ENCODE measurements around the gene KLHL25.

The KLHL25 gene

DNA sequence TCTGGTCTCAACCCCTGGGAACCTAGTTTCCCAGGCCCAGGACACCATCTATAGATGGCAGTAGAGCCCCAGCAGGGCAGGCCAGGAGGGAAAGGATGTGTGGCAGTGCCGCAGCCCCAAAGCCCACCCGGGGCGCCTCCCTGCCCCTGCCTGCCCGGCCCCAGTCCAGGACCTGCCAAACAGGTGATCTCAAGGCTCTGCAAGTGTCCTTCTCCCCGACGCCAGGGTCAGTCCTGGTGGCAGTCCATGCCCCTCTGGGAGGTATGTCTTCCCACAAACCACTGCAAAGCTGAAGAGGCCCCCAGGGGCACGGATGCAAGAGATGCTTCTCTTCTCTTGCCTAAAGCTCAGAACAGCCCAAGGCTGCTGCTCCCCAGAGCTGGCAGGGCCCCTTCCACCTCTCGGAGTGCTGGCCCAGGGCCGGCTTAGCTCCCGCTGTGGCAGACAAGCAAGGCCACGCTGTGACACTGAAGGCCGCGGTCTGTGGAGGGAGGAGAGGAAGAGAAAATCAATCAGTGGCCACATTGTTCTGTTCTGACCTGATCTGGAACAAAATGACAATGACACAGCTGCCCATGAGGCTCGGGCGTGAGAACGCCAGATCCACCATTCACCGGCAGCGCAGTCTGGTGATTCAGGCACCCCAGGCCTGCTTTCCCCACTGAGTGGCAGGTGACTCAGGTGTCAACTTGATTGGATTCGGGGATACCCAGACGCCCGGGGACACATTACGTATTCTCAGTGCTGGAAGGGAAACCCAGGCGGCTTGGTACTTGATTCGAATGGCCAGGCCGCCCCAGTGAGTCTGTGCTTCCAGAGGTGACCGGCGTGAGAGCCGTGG is 34.0 kb downstream of the KLHL25 start:
- DNase-seq (ENCODE audit: low spot score) = no peak

DNA sequence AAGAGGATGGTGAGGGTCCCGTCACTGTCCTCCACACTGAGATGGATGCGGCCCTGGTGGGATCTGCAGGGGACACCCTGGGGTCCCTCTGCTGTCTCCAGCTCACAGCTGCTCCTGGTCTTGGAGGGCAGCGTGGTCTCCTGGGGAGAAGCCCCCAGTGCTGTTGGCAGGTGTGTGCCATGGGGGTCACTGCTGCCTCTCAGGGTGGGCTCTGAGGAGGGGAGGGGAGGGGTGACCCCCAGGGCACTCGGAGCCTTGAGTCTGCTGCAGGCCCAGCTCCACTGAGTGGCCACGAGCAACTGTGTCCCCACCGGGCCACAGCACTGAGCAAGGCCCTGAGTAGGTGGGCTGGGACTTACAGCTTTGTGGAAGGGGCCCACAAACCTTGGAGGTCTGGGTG is 34.7 kb downstream of the KLHL25 start:
- DNase-seq (ENCODE audit: low spot score) = no peak

DNA sequence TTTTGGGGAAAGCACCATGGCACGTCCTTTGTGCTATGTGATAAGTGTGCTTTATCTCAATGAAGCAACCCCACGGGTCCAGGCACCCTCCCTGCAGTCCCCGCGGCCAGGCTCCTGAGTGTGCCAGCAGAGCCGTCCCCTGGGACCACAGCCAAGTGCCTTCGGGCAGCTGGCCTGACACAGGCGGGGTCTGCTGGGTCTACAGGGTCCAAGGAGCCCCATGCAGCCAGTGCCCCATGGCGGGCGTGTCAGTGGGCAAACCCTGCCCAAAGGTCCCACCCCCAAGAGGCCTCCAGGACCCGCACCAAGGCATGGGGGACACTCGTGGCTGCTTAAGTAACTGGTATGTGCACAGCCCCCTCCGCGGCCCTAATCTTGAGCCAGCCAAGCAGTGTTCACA is 35.3 kb downstream of the KLHL25 start:
- no peak for DNase-seq (ENCODE audit: low spot score)

DNA sequence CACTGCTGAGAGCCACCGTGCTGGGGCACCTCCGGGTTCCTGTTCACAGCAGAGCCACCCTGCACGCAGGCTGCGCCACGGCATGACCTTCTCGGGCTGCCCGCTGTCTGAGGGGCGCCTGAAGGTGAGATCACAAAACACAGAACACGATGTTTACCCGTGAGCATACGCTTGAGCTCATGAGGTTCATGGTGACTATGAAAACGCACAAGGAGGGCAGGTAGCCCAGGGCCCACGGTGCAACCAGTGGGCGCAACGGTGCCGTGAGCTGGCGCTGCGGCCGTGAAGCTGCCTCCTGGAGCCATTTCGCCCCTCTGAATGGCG is 36.1 kb downstream of the KLHL25 start:
- no peak for DNase-seq (ENCODE audit: low spot score)

DNA sequence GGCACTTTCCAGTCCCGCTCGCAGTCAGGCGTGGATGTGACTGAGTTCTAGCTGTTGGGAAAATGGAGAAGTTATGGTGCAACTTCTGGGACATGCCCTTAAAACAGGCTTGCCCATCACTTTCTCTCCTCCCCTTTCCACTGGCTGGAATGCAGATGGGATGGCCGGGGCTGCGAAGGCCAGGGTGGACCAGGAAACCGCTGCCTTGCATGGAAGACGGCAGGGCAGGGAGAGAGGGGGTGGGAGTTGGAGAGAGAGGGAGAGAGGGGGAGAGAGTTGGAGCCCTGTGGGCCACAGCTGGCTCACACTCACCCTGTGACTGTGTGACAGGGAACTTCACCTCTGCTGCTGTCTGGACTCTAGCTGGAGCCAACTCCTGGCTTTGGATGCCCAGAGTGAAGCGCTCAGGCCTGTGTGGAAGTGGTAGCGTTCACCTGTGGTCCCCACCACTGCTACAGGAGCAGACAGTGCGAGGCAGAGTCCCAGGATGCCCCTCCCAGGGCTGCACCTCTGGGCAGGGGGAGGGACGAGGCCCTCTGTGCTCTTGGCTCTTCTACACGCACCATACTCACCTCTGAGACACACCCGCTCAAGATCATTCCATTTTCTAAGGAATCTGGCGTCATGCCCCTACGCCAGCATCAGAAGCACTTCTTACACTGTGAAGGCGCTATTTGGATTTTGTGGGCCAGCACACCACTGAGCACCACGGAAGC is 36.6 kb downstream of the KLHL25 start:
- no peak for DNase-seq (ENCODE audit: low spot score)

DNA sequence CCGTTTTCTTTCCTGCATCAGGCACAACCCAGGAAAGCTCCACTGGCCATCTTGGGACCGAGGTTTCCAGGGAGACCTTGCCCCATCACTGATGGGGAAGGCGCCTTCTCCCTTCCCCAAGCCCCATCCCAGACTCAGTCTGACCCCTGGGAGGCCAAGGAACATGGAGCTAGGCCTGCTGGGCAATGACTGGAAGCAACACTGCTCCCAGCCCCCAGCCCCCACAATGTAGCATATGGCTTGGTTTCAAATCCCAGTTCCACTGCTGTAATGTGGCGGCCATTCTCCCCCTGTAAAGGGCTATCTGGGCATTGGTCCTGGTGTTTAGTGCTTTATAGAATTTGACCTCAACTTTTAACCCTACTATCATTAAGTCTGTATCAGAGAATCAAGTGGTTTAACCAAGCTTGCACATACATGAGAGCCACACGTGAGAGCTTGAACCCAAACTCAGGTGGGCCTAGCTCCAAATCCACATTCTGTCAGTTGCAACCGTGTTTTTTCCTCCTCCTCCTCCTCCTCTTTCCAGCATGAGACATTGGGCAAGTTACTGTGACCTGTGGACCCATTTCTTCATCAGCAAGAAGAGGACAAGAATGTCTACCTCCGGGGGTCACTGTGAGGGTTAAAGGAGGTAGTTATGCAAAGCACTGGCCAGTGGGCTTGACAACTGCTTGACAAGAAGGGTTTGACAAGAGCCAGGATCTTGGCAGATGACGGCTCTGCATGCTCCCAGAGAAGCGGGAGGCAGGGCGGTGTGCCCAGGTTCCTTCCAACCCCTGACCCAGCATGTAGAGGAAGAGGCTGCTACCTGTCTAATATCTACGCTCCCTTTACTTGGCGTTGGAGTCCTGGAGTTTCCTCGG is 37.4 kb downstream of the KLHL25 start:
- no peak for DNase-seq (ENCODE audit: low spot score)

DNA sequence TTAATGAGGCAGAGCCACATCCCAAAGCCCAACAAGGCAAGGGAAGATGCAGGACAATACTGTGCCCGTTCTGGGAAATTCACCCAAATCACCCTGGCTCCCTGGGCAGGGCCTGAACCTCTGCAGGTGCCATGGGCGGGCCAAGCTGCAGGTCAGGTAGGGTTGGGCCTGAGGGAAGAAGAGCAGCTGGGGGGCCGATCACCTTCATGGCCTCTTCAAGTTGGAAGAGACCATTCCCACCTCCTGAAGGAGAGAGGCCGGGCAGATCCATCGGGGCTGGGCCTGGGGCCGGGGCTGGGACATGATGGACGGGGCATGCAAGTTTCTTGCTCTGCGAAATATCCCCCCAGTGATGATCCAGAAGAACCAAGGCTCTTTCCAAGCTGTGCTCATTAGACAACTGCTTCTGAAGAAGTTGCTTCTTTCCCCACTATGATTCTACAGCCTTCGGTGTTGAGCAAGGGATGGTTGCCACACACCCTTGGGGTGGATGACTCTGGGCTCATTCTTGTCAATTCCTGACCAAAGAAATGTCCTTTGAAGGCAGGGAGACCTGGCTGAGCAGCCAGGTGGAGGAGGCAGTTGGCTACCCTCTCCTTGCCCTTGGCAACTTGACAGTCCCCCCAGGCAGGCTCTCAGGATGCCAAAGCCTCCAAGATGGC is 38.2 kb downstream of the KLHL25 start:
- DNase-seq (ENCODE audit: low spot score) = no peak

DNA sequence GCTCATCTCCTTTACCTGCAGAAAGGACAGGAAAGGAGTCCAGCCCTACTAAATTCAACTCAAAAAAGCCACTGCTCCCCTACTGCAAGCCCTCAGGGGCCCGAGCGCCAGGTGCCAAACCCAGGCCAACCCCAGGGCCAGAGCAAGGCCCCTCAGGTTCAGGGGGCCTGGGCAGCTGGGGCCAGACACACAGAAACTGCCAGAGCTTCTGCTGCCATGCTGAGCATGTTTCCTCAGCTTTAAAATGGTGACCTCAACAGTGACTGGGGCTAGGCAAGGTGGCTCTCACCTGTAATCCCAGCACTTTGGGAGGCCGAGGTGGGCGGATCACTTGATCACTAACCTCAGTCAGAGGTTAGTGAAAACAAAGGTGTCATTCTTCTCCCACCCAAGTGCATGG is 38.8 kb downstream of the KLHL25 start:
- no peak for DNase-seq (ENCODE audit: low spot score)

DNA sequence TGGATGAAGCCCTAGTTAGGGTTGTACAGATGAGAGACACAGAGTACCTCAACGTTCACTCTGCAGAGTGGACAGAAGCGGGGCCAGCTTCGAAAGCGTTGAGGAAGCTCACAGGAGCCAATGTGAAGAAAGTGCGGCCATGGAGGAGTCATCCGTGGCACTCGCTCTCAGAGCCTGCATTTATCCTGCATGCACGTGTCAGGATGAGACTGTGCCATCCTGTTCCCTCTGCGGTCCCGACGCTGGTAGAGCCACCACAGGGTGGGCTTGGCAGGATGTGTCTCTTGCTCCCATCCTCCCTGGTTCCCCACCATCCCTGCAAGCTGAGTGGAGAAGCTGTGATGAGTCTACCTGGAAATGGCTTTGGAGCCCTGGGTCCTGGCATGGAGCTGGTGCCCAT is 39.3 kb downstream of the KLHL25 start:
- DNase-seq (ENCODE audit: low spot score) = no peak

DNA sequence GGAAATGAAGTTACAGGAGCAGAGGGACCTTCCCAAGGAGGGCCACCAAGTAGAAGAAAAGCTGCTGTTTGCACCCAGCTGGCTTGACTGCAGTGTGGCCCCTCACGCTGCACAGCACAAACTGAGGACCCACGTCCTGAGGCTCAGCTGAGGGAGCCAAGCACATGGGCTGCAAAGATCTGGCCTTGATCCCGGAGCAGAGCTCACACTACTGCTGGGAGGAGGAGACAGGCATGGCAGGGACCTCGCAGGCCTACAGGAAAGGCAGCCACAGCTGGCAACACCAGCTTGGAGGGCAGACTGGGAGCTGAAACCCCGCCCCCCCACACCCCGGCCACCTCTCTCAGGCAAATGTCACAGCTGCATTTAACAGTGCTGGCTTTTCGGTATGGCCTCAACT is 39.7 kb downstream of the KLHL25 start:
- DNase-seq (ENCODE audit: low spot score) = peak; percentile 40

DNA sequence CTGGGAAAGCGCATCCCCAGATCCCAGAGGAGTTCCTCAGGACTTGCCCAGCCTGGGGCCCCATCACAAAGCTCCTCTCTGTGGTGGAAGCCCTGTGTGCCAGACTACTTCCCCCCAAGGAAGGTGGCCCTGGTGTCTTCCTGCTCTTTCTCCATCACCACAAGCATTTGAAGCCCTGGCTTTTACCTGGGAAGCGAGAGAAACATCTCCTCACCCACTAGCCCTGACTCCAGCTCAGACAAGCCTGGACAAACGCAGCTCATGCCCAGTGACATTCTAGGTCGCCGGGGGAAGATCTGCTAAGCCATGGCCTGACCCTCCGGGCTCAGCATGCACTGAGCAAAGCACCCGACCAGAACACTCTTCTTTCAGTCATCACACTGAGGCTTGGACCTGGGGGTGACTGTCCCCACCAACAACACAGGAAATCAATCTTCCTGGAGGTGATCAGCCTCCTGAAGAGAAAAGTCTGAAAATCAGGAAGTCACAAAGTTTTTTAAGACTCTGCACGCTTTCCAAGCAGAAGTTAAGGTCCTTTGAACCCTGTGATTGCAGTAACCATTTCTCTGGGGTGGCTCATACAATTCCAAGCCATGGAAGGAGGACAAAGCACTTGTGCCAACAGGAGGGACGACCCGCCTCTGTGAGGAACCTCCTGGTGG is 40.8 kb downstream of the KLHL25 start:
- no peak for DNase-seq (ENCODE audit: low spot score)

DNA sequence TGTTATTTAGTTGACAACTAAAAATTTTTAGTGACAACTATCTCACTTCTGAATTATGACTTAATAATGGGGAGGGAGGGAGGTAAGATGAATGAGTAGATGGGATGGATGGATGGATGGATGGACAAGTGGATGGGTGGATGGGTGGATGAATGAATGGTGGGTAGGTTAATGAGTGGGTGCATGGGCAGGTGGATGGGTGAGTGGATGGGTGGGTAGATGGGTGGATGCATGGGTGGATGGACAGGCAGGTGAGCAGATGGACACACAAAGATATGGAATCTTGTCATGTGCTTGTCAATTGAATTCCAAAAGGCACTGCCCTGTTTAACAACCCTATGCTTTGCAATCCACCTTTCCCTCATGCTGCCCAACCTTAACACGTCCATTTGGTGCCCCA is 41.5 kb downstream of the KLHL25 start:
- no peak for DNase-seq (ENCODE audit: low spot score)

DNA sequence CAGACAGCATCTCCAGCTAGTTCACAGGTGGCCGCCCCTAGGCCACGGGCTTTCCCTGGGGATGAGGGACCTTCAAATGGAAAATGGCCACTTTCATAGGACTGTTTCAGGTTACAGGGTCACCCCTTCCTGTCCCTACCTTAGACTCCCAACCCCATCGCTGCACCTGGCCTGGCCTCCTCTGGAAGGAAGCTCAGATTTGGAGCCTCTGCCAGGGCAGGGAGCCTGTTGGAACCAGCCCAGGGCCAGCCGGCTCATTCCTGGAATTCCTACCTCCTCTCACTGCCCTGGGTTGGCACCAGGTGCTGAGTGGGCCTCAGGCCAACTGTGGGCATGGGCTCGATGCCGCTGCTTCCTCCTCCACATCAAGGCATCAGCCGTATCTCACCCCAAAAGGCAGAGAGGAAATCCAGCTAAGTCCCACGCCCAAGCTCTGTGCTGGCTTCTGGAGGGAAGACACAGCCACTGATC is 42.2 kb downstream of the KLHL25 start:
- DNase-seq (ENCODE audit: low spot score) = no peak

DNA sequence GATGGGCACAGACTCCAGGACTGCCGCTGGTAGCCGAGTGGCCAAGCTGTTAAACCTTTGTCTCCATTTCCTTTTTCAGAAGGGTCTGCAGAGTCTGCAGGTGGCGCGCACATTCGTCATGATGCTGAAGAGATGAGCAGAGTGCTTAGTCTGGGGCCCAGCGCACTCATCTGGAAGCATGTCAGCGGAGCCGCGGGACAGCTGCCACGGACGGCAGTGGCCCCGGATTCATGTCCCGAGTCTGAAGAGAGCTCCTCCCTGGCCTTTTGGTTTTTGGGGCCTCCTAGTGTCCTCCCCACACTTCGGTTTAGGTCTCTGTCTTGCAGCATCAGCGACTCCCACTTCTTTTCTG is 42.6 kb downstream of the KLHL25 start:
- DNase-seq (ENCODE audit: low spot score) = no peak

DNA sequence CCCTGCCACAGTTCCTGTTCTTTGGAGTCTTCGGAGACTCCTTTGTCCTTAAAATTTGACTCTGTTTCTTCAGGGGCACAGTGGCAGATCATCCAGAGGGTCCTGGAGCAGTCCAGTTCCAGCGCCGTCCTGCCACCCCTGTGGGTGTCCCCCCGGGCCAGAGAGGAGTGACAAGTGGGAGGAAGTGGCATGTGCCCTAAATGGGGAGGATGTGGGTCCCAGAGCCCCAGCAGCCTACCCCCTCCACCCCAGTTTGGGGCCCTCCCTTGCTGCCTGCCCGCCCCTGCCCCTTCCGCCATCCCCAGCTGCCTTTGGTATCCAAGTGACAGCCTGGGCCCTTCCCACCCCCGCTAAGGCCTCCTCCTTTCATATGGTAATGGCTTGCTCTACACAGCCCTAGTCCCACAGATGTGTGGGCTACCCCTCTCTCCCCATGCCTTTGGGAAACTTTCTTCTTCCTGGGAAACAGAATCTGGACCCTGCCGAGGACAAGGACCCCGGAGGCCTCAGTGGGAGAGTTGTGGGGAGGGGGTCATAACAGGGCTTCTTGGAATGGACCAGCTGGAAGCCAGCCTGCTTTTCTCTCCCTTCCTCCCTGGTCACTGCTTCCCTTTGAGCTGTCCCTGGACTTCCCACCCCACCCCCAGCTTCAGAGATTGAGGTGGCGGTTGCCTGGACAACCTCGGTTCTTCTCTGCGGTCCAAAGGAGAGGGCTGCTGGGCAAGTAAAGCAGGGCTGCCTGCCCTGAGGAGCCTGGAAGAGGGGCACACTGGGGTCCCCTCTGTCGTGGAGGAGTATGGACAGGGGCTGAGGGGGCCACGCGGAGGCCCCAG is 43.2 kb downstream of the KLHL25 start:
- peak; percentile 69 for DNase-seq (ENCODE audit: low spot score)

DNA sequence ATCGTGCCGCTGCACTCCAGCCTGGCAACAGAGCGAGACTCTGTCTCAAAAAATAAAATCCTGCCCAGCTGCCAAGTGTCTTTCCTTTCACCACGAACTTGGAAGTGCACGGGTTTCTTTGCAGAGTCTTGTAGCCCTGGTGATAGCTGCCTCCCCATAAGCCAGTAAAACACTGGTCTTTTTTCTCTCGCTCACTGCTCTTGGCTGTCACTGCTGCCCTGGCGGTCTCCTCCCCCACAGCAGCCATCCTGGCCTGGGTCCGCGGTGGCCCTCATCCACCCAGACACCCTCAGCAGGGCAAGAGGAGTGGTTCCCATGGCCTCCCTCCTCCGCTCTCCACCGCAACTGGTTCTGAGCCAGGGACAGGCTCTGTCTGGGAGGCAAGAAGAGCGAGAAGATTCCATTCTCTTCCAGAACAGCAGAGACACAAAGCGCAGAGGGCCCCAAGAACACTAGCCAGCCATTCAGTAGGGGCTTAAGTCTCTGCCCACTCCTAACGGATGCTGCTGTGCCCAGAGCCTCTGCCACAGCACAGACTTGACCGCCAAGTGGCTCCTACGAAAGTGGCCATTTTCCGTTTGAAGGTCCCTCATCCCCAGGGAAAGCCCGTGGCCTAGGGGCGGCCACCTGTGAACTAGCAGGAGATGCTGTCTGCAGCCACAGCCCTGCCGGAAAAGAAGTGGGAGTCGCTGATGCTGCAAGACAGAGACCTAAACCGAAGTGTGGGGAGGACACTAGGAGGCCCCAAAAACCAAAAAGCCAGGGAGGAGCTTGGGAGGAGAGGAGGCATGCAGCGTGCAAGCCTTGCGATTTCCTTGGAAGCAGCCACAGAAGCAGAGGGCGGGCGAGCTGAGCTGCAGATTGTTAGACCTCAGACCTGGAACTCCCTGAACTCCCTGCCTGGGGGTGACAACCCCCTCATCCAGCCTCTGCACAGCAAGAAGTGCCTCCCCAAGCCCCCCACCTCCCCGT is 44.1 kb downstream of the KLHL25 start:
- DNase-seq (ENCODE audit: low spot score) = peak; percentile 79

DNA sequence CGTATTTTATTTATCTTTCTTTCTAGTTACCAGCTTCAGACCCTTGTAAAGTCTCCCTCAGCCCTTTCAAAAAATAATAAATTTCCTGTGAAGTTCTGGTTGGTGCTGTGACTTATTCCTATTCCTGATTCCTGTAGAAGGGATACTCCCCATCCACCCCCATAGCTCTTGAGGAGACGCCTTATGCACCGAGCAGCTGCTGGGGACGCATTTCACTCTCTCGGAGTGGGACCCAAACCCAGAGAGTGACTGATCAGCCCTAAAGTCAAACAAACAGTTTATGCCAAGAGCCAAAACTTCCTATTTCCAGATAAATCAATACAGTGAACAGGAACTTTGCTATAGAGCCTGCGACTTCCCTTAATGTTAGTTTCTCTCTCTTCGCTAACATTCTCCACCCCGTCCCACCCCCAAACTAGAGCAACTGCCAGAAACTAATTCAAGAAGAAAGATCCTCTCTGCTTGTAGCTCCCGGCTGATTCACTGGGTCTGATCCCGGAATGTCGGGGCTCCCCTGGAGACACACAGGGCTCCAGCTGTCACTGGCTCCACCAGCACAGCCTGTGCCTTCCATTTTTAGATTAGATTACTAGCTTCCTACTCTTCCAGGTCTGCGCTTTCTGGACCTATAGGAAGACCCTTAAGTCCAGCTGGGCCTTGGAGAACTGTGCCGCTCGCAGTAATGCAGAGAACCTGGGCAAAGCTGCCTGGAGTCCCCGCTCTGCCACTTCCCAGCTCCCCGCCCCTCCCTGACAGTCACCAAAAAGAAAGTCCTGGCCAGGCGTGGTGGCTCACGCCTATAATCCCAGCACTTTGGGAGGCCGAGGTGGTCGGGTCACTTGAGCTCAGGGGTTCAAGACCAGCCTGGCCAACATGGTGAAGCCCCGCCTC is 45.2 kb downstream of the KLHL25 start:
- DNase-seq (ENCODE audit: low spot score) = peak; percentile 42

DNA sequence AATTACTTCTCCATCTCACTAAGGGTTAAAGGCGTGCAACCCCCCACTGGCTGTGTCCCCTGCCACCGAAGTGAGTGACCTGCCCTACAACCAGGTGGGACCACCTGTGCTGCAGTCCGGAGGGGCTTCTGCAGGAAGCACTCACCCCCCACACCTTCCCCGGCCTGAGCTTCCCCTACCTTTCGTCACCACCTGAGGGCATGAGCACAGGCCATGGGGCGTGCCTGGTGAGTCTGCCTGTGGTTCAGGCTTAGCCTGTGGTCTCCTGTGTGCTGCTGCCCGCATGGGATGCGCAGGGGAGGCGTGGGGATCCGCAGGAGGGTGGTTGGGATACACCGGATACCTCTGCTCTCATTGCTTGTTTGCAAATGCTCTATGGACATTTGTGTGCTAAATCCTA is 46.0 kb downstream of the KLHL25 start:
- DNase-seq (ENCODE audit: low spot score) = no peak

DNA sequence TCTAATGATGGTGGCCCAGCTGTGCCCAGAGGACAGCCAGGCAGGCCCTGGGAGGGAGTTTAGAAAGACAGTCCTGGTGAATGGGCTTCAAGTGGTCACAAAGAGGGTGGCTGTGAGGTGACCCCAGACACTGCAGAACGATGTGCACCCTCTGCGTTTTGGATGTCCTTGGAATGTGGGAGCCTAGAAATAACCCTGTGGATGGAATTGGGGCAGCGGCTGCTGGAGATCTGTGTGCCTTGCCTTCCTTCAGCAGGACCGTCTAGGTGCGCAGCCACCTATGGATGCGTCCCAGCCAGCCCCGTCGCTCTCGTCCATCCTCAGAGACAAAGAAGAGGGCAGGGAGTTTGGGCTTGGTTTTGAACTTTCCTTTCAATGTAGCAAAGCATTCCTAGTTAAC is 46.5 kb downstream of the KLHL25 start:
- no peak for DNase-seq (ENCODE audit: low spot score)
